HG03095 (cell line): ENCODE results near the gene GUCA1C.

Experiments used
- ATAC-seq: cut with Tn5 transposase; IDR thresholded peaks from one replicate; pipeline ENCODE4 v1.9.1; 2021; ENCODE audit warnings: moderate library complexity; ENCODE audit not compliant: unreplicated experiment

The GUCA1C gene

GRCh38 chr3:108953700-108954099 lies at the start of gene GUCA1C:
GUCA1C (minus strand) TSS chr3:108953879; CDS start chr3:108953762, 117 bp downstream.
- ATAC-seq: no peak

- no peak for ATAC-seq
Observed at GRCh38 chr3:108998436-108998835, 44.8 kb upstream of the GUCA1C start.

GRCh38 chr3:108985844-108986243 lies 32.2 kb upstream of the GUCA1C start:
- no peak for ATAC-seq

GRCh38 chr3:108983051-108983450 lies 29.4 kb upstream of the GUCA1C start:
- no peak for ATAC-seq

GRCh38 chr3:108976058-108976457 lies 22.4 kb upstream of the GUCA1C start:
- ATAC-seq: no peak

GRCh38 chr3:108973019-108973418 lies 19.3 kb upstream of the GUCA1C start:
- no peak for ATAC-seq

- no peak for ATAC-seq
Observed at GRCh38 chr3:108972482-108972881, 18.8 kb upstream of the GUCA1C start.

- no peak for ATAC-seq
Observed at GRCh38 chr3:108970561-108970960, 16.9 kb upstream of the GUCA1C start.

GRCh38 chr3:108966773-108967172 lies 13.1 kb upstream of the GUCA1C start:
- ATAC-seq: no peak

- no peak for ATAC-seq
Observed at GRCh38 chr3:108959017-108959416, 5.3 kb upstream of the GUCA1C start.

- ATAC-seq: no peak
Observed at GRCh38 chr3:108953210-108953609, 469 bp downstream of the GUCA1C start.

- no peak for ATAC-seq
Observed at GRCh38 chr3:108951820-108952501, 1.7 kb downstream of the GUCA1C start.

GRCh38 chr3:108947855-108948254 lies 5.8 kb downstream of the GUCA1C start:
- ATAC-seq: no peak

- no peak for ATAC-seq
Observed at GRCh38 chr3:108946292-108947285, 7.1 kb downstream of the GUCA1C start.

GRCh38 chr3:108940568-108941263 lies 13.0 kb downstream of the GUCA1C start:
- no peak for ATAC-seq

- no peak for ATAC-seq
Observed at GRCh38 chr3:108940166-108940565, 13.5 kb downstream of the GUCA1C start.

- no peak for ATAC-seq
Observed at GRCh38 chr3:108936924-108937689, 16.6 kb downstream of the GUCA1C start.

- ATAC-seq: no peak
Observed at GRCh38 chr3:108931035-108931434, 22.6 kb downstream of the GUCA1C start.

- no peak for ATAC-seq
Observed at GRCh38 chr3:108918866-108919265, 34.8 kb downstream of the GUCA1C start.

- peak; percentile 94 for ATAC-seq
Observed at GRCh38 chr3:108914774-108915641, 38.7 kb downstream of the GUCA1C start.
